Suppressor macrophage (primary cell): Measurements from ENCODE around the gene COL6A3.

Experiments used
- DNase-seq, 4 experiments: peaks; one replicate each; pipeline ENCODE4 v3.0.0-alpha.2; 2020 to 2022

The COL6A3 gene

GRCh38 chr2:237345411-237345810 is 68.6 kb downstream of the COL6A3 start:
- DNase-seq: no peak

GRCh38 chr2:237344942-237345341 is 69.0 kb downstream of the COL6A3 start:
- no peak for DNase-seq

- DNase-seq: no peak
Observed at GRCh38 chr2:237343993-237344392, 70.0 kb downstream of the COL6A3 start.

GRCh38 chr2:237341872-237342271 is 72.1 kb downstream of the COL6A3 start:
- DNase-seq: peak; percentile 55 to 82 (median 69)

GRCh38 chr2:237337586-237337985 is 76.4 kb downstream of the COL6A3 start:
- no peak for DNase-seq

GRCh38 chr2:237336131-237336530 is 77.8 kb downstream of the COL6A3 start:
- no peak for DNase-seq

GRCh38 chr2:237333748-237334147 is 80.2 kb downstream of the COL6A3 start:
- DNase-seq: no peak

- DNase-seq: no peak
Observed at GRCh38 chr2:237330541-237330940, 83.4 kb downstream of the COL6A3 start.

GRCh38 chr2:237327175-237327950 is 86.6 kb downstream of the COL6A3 start:
- no peak for DNase-seq

- DNase-seq: no peak
Observed at GRCh38 chr2:237326266-237327171, 87.4 kb downstream of the COL6A3 start.

- no peak for DNase-seq
Observed at GRCh38 chr2:237324837-237325236, 89.1 kb downstream of the COL6A3 start.

- no peak for DNase-seq
Observed at GRCh38 chr2:237324405-237324831, 89.5 kb downstream of the COL6A3 start.

GRCh38 chr2:237323656-237324055 is 90.3 kb downstream of the COL6A3 start:
- no peak for DNase-seq

GRCh38 chr2:237322564-237322963 is 91.4 kb downstream of the COL6A3 start:
- peak in 3 of 4 experiments; percentile 3 to 22 (median 21) for DNase-seq

GRCh38 chr2:237321746-237322145 is 92.2 kb downstream of the COL6A3 start:
- DNase-seq: no peak

GRCh38 chr2:237320801-237321560 is 93.0 kb downstream of the COL6A3 start:
- no peak for DNase-seq

GRCh38 chr2:237319887-237320286 is 94.1 kb downstream of the COL6A3 start:
- no peak for DNase-seq

GRCh38 chr2:237319086-237319820 is 94.7 kb downstream of the COL6A3 start:
- no peak for DNase-seq

GRCh38 chr2:237316339-237316738 is 97.6 kb downstream of the COL6A3 start:
- DNase-seq: no peak

- no peak for DNase-seq
Observed at GRCh38 chr2:237315829-237316225, 98.1 kb downstream of the COL6A3 start.

GRCh38 chr2:237315170-237315828 is 98.7 kb downstream of the COL6A3 start:
- no peak for DNase-seq

GRCh38 chr2:237314681-237315080 is 99.3 kb downstream of the COL6A3 start:
- DNase-seq: no peak
